ENCODE measurements around the gene CAMKMT.
A peak's percentile ranks its signal among the peaks of the same experiment; 100 is the strongest.

The CAMKMT gene

GRCh38 chr2:44778671-44779476, 417.1 kb downstream of the CAMKMT start:
- H3K36me3 Mint-ChIP-seq, result no peaks in the 10 kb centered on the region
- DNase-seq, result no peak
- H3K9me3 Mint-ChIP-seq, result no peaks in the 10 kb centered on the region
- H3K4me1 Mint-ChIP-seq, result no peaks in the 10 kb centered on the region
- CTCF ChIA-PET, result no interaction called here
- H3K4me3 Mint-ChIP-seq, result no peak overlapping the region
- no peak overlapping the region for H3K27ac Mint-ChIP-seq
- peaks cover 14% of the 10 kb centered on the region for H3K27me3 Mint-ChIP-seq

- Mint-ChIP-seq H3K27me3 (peaks cover 14% of the 10 kb centered on the region), H3K4me1 (no peaks in the 10 kb centered on the region), H3K36me3 (no peaks in the 10 kb centered on the region), H3K4me3 (no peak overlapping the region), H3K27ac (no peak overlapping the region), H3K9me3 (no peaks in the 10 kb centered on the region)
- CTCF ChIA-PET, result no interaction called here
- no peak for DNase-seq
Observed at GRCh38 chr2:44779793-44780192, 418.0 kb downstream of the CAMKMT start.

- CTCF ChIA-PET, result no interaction called here
- no peak for DNase-seq
- Mint-ChIP-seq H3K27me3 (peaks cover 14% of the 10 kb centered on the region), H3K4me3 (no peak overlapping the region), H3K36me3 (no peaks in the 10 kb centered on the region), H3K9me3 (no peaks in the 10 kb centered on the region), H3K4me1 (no peaks in the 10 kb centered on the region), H3K27ac (no peak overlapping the region)
Observed at GRCh38 chr2:44780406-44780805, 418.7 kb downstream of the CAMKMT start.

- H3K4me1 Mint-ChIP-seq, result no peaks in the 10 kb centered on the region
- no peaks in the 10 kb centered on the region for H3K36me3 Mint-ChIP-seq
- H3K4me3 Mint-ChIP-seq, result no peak overlapping the region
- CTCF ChIA-PET, result no interaction called here
- H3K27me3 Mint-ChIP-seq, result no peaks in the 10 kb centered on the region
- no peak overlapping the region for H3K27ac Mint-ChIP-seq
- H3K9me3 Mint-ChIP-seq, result no peaks in the 10 kb centered on the region
- DNase-seq, result no peak
Observed at GRCh38 chr2:44785433-44785832, 423.7 kb downstream of the CAMKMT start.

- no peak overlapping the region for H3K27ac Mint-ChIP-seq
- no peaks in the 10 kb centered on the region for H3K36me3 Mint-ChIP-seq
- H3K4me1 Mint-ChIP-seq, result no peaks in the 10 kb centered on the region
- H3K9me3 Mint-ChIP-seq, result no peaks in the 10 kb centered on the region
- no peak overlapping the region for H3K4me3 Mint-ChIP-seq
- CTCF ChIA-PET, result interaction anchor here (0.6 kb wide), 1 partner anchor 228 kb away, joined by 3 read pairs; no protein-coding TSS in a partner anchor
- no peak for DNase-seq
- no peaks in the 10 kb centered on the region for H3K27me3 Mint-ChIP-seq
Observed at GRCh38 chr2:44786045-44786816, 424.5 kb downstream of the CAMKMT start.

- no peaks in the 10 kb centered on the region for H3K36me3 Mint-ChIP-seq
- H3K27me3 Mint-ChIP-seq, result peaks cover 4% of the 10 kb centered on the region
- no peaks in the 10 kb centered on the region for H3K4me1 Mint-ChIP-seq
Observed at GRCh38 chr2:44786817-44787214, 425.1 kb downstream of the CAMKMT start.

GRCh38 chr2:44787663-44788062, 425.9 kb downstream of the CAMKMT start:
- no peak for DNase-seq
- H3K27me3 Mint-ChIP-seq, result peaks cover 4% of the 10 kb centered on the region
- no peak overlapping the region for H3K27ac Mint-ChIP-seq
- H3K36me3 Mint-ChIP-seq, result no peaks in the 10 kb centered on the region
- H3K4me1 Mint-ChIP-seq, result no peaks in the 10 kb centered on the region
- no peaks in the 10 kb centered on the region for H3K9me3 Mint-ChIP-seq
- H3K4me3 Mint-ChIP-seq, result no peak overlapping the region
- CTCF ChIA-PET, result no interaction called here

More at GRCh38 chr2:44786817-44787214, 425.1 kb downstream of the CAMKMT start:
- CTCF ChIA-PET, result interaction anchor here (0.6 to 0.7 kb wide), 2 partner anchors 228 to 909 kb away, joined by 3 read pairs; no protein-coding TSS in a partner anchor
- Mint-ChIP-seq H3K4me3 (no peak overlapping the region), H3K9me3 (no peaks in the 10 kb centered on the region), H3K27ac (no peak overlapping the region)
- DNase-seq, result no peak

- Mint-ChIP-seq H3K4me1 (no peaks in the 10 kb centered on the region), H3K27ac (no peak overlapping the region), H3K4me3 (no peak overlapping the region), H3K9me3 (no peaks in the 10 kb centered on the region), H3K36me3 (no peaks in the 10 kb centered on the region), H3K27me3 (peaks cover 4% of the 10 kb centered on the region)
- no peak for DNase-seq
- CTCF ChIA-PET, result no interaction called here
Observed at GRCh38 chr2:44789446-44789845, 427.7 kb downstream of the CAMKMT start.

- H3K27ac Mint-ChIP-seq, result no peak overlapping the region
Observed at GRCh38 chr2:44789971-44790721, 428.4 kb downstream of the CAMKMT start.

GRCh38 chr2:44793322-44793870, 431.6 kb downstream of the CAMKMT start:
- Mint-ChIP-seq H3K4me3 (no peak overlapping the region), H3K4me1 (no peaks in the 10 kb centered on the region), H3K27ac (no peak overlapping the region), H3K36me3 (no peaks in the 10 kb centered on the region), H3K27me3 (peaks cover 20% of the 10 kb centered on the region), H3K9me3 (no peaks in the 10 kb centered on the region)
- peak; percentile 26 for DNase-seq
- CTCF ChIA-PET, result no interaction called here

More at GRCh38 chr2:44789971-44790721, 428.4 kb downstream of the CAMKMT start:
- Mint-ChIP-seq H3K4me3 (no peak overlapping the region), H3K36me3 (no peaks in the 10 kb centered on the region), H3K4me1 (no peaks in the 10 kb centered on the region), H3K27me3 (peaks cover 4% of the 10 kb centered on the region), H3K9me3 (no peaks in the 10 kb centered on the region)
- no peak for DNase-seq
- CTCF ChIA-PET, result no interaction called here

- H3K4me3 Mint-ChIP-seq, result no peak overlapping the region
- H3K36me3 Mint-ChIP-seq, result no peaks in the 10 kb centered on the region
- H3K27ac Mint-ChIP-seq, result no peak overlapping the region
- CTCF ChIA-PET, result no interaction called here
- no peak for DNase-seq
- no peaks in the 10 kb centered on the region for H3K4me1 Mint-ChIP-seq
- no peaks in the 10 kb centered on the region for H3K9me3 Mint-ChIP-seq
- peaks cover 48% of the 10 kb centered on the region for H3K27me3 Mint-ChIP-seq
Observed at GRCh38 chr2:44796771-44797170, 435.0 kb downstream of the CAMKMT start.

GRCh38 chr2:44798139-44798659, 436.5 kb downstream of the CAMKMT start:
- no peak overlapping the region for H3K4me3 Mint-ChIP-seq

GRCh38 chr2:44799105-44799504, 437.4 kb downstream of the CAMKMT start:
- Mint-ChIP-seq H3K4me1 (peaks cover 2% of the 10 kb centered on the region), H3K4me3 (no peak overlapping the region)
- CTCF ChIA-PET, result no interaction called here

More at GRCh38 chr2:44798139-44798659, 436.5 kb downstream of the CAMKMT start:
- Mint-ChIP-seq H3K36me3 (no peaks in the 10 kb centered on the region), H3K27ac (no peak overlapping the region), H3K9me3 (no peaks in the 10 kb centered on the region), H3K4me1 (peaks cover 2% of the 10 kb centered on the region), H3K27me3 (peaks cover 61% of the 10 kb centered on the region)
- DNase-seq, result no peak
- CTCF ChIA-PET, result no interaction called here

GRCh38 chr2:44799754-44800153, 438.0 kb downstream of the CAMKMT start:
- H3K36me3 Mint-ChIP-seq, result no peaks in the 10 kb centered on the region
- DNase-seq, result no peak
- no peak overlapping the region for H3K4me3 Mint-ChIP-seq
- H3K27me3 Mint-ChIP-seq, result peaks cover 77% of the 10 kb centered on the region
- CTCF ChIA-PET, result no interaction called here
- H3K27ac Mint-ChIP-seq, result no peak overlapping the region
- no peaks in the 10 kb centered on the region for H3K9me3 Mint-ChIP-seq
- peaks cover 2% of the 10 kb centered on the region for H3K4me1 Mint-ChIP-seq

More at GRCh38 chr2:44799105-44799504, 437.4 kb downstream of the CAMKMT start:
- Mint-ChIP-seq H3K27me3 (peaks cover 70% of the 10 kb centered on the region), H3K27ac (no peak overlapping the region), H3K36me3 (no peaks in the 10 kb centered on the region), H3K9me3 (no peaks in the 10 kb centered on the region)
- DNase-seq, result no peak
